ENCODE measurements around the gene ZFAND3.

- TF ChIP-seq EZH2phosphoT487 (IDR thresholded peaks at IDR 0.05; ENCODE audit: low read length) (no peak), EZH2 (optimal IDR thresholded peaks at IDR 0.05; ENCODE audit: low read depth, low read length) (no peak)
- TF ChIP-seq, protein P1, sequence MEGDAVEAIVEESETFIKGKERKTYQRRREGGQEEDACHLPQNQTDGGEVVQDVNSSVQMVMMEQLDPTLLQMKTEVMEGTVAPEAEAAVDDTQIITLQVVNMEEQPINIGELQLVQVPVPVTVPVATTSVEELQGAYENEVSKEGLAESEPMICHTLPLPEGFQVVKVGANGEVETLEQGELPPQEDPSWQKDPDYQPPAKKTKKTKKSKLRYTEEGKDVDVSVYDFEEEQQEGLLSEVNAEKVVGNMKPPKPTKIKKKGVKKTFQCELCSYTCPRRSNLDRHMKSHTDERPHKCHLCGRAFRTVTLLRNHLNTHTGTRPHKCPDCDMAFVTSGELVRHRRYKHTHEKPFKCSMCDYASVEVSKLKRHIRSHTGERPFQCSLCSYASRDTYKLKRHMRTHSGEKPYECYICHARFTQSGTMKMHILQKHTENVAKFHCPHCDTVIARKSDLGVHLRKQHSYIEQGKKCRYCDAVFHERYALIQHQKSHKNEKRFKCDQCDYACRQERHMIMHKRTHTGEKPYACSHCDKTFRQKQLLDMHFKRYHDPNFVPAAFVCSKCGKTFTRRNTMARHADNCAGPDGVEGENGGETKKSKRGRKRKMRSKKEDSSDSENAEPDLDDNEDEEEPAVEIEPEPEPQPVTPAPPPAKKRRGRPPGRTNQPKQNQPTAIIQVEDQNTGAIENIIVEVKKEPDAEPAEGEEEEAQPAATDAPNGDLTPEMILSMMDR (IDR thresholded peaks at IDR 0.05; ENCODE audit: low read length) = no peak
Measured at GRCh38 chr6:38176797-38177751, 357.5 kb downstream of the ZFAND3 start.
